Kidney glomerular epithelial cell (primary cell): ENCODE measurements around the gene CSF1R.
A peak's percentile ranks its signal among the peaks of the same experiment; 100 is the strongest.

Source experiments
- DNase-seq: peaks from one replicate; lab custom pipeline; 2025; lab: John Stamatoyannopoulos, UW

CSF1R gene

DNA sequence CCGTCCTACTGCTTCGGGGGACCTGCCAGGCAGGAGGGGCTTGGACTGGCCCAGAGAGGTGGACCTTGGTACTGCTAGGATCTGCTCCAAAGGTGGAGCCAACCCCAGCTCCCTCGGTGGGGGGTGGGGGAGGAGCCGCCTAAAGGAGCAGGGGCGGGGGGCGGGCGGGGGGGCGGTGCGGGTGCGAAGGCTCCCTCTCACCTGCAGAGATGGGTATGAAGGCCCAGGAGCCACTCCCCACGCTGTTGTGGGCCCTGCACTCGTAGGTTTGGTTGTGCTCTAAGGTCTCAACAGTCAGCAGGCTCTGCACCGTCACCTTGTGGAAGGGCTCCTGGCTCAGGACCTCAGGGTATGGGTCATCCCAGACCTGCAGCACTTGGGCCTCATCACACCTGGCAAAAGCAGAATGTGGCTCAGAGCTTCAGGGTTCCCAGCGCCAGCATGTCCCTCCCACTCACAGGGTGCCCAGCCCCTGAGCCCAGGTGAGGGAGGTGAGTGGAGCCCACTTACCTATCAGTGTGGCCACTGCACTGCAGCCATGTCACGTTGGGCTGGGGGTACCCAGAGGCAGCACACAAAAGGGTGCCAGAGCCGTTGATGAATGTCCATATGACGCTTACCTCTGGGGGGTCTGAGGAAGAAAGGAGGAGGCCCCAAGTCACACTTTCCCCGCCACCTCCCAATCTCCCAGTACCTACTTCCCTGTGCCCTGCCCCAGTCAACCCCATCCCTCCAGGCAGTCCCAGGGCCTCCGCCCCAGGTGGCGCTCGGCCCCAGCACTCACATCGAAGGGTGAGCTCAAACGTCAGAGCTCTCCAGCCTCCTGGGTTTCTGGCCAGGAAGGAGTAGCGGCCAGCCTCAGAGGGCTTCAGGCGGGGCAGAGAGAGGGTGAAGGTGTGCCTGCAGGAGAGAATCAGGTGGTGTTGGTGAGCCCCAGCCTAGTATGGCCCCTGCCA, 16.4 kb downstream of the CSF1R start:
- no peak for DNase-seq

DNA sequence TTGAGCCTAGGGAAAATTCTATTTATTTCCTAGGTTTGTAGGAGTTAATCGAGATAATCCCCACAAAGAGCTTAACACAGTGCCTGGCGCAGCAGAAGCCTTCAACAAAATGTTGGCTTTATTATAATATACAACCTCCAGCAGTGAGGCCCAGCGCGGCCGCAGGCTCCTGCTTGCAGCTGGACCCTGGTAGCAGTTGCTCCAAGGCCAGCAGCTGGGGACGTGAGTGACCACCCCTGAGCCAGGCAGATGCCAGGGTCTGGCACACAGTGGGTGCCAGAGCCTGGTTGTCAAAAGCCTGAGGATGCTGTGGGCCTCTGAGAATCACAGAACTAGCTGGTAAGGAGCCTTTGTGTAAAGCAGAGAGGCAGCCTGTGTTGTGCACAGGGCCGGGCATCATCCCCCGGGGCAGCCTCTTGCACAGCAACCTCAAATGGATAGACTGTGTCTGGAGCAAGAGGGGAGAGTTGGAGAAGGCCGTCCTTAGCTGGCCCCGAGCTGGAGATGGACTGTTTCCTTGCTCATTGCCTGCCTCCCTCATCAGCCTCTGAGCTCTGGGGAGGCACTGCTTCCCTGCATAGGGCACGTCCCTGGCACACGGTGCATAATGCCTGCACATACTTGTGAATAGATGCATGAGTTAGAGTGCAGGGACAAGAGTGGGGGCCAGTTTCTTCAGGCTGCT, 17.3 kb downstream of the CSF1R start:
- DNase-seq = no peak

DNA sequence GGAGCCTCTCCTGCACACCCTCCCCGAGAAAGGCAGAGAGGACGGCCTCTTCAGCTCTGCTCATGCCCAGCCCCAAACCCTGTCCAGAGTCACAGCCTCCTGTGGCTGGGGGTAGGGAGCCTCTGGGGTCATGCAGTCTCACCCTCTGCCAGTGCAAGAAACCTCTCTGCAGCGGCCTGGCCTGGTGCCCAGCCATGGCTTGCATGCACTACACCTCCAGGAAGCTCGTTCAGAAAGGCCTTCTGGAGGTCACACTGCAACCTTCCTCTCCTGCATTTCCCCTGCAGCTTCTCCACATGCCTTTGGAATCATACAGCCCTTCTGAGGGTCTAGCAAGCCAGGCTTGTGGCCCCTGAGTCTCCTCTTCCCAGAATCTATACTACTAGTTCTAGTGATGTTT, 17.9 kb downstream of the CSF1R start:
- DNase-seq = no peak

DNA sequence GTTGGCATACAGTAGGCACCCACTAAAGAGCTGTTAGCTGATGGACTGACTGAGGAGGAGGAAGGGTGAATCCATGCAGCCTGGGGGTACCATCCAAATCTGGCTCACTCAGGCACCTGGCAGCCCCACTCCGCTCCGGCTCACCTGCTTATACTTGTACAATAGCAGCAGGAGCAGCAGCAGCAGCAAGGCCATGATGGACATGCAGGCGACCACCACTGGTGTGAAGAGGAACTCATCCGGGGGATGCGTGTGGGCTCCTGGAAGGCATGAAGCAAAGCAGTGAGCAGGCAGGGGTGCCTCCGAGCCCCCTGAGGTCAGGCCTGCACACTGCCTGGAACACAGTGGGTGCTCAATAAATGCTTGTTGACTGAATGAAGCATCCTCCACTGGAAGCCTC, 18.3 kb downstream of the CSF1R start:
- no peak for DNase-seq

DNA sequence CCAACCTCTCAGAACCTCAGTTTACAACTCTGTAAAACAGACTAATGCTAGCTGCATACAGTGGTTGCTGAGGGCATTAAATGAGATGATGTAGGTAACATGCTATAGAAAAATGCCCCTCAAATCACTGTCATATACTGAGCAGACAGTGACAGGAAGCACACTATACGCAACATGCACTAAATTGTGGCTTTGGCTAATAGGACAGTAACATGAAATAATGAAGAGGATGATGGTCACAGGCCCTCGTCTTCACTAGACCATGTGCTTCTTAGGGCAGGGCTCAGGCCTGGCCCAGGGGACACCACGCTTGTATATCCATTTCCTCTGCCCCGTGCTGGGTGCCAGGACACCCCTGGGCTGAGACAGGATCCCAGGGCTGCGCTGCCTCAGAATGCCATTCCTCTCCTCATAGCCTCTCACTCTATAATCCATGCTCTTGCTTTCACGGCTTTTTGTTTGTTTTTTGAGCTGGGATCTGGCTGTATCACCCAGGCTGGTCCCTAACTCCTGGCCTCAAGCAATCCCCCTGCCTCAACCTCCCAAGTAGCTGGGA, 18.9 kb downstream of the CSF1R start:
- DNase-seq = no peak

DNA sequence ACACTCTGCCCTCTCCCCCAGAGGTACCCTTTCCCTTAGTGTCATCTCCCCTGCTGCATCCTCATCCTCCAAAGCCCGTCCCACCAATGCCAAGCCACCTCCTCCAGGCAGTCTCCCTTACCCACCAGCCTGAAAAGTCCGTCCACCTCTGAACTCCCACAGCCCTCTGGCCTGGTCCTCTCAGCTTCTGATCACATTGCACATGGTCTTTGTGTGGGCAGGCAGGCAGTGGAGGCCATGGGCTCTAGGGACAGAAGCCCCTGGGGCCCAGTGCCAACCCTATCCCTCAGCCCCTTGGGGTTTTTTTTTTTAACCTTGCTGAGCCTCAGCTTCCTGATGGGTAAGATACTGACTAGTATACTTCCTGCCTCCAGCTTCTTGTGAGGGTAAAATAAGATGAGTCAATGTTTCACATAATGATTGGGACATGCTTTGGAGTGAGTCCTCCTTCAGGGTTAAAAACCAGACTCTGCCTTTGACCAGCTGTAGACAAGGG, 19.4 kb downstream of the CSF1R start:
- peak; percentile 14 for DNase-seq

DNA sequence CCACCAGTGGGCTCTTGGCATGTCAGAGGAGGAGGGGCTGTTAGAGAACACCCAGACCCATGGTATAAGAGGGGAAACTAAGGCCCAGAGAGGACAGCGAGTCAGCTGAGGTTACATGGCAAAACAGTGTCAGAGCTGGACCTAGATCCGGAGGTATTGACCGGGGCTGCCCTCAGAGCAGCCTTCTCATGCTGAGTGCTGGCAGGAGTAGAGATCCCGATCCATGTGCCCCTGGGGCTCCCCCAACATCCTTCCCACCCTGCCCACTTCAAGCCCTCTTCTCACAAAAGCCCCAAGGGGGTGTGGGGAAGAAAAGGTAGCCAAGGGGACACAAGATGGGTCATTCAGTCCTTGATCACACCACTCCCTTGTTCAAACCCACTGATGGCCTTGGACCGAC, 19.9 kb downstream of the CSF1R start:
- no peak for DNase-seq

DNA sequence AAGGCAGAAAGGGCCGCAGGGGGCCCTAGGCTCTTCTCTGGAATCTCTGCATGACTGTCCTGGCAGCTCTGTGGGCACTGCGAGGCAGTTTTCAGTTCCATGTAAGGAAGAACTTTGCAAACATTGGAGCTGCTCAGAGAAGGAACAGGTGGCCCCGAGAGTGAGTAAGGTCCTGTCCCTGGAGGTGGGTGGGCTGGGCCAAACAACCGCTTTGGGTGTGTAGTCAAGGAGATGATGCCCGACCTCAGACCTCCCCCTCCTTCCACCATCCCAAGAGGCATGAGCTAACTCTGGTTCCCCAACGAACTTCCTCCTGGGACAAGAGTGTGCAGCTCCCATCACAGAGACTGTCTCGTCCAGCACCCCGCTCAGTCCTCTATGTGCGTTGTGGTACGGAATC, 20.5 kb downstream of the CSF1R start:
- DNase-seq = no peak

DNA sequence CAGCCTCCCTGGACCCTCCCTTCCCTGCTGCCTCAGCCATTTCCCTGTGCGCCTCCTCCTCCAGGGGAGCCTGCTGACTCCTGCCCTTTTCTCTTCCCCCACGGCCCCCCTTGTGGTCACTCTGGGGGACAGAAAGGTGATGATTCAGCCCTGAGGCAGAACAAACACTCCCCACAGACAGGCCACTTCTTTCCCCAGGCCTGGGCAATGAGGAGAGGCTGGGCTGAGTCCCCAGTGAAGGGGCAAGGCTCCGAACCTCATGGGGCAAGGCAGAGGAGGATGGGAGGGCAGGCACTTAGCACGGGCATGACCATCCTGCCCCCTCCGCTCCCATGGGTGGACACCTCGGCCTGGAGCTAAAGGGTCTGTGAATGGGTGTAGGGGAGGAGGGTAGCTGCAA, 21.0 kb downstream of the CSF1R start:
- DNase-seq = no peak

DNA sequence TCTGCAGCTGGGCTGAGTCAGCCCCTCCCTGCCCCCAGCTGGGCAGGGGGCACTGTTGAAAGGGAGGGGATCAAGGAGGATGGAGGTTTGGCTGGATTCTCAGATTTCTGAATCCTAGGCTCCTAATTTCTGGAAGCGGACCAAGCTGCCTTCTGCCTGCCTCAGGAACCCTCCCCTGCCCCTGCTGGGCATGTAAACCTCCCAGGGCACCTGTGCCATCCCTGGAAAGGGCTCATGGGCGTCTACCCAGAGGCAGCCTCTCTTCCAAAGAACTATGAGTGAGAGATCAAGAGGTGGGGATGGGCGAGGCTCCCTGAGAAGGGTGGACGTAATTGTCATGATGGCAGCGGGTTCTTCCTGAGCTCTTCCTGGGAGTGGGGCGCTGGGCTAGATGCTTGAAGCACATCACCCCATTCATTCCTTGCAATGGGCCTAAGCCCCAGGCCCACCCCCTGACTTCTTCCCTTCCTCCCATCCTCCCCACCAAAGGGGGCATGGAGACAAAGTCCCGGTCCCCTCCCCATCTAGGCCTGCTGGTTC, 21.6 kb downstream of the CSF1R start:
- DNase-seq = no peak

DNA sequence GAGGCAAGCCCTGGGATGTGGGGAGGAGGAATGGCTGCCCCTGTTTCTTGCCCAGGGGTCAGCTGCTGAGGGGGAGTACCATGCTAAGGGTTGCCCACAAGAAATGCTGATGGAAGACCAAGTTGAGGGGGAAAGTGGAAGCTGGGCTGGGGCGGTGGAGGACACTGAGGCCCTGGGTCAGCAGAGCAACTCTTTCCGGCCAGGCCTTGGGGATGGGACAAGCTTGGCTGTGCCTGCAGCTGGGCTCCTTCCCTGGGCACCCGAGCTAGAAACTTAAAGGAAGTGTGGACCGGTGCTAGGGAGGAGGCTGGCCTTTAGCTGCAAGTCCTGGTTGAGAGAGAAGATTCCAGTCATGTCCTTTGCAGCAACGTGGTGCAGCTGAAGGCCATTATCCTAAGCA, 22.7 kb downstream of the CSF1R start:
- DNase-seq = no peak

DNA sequence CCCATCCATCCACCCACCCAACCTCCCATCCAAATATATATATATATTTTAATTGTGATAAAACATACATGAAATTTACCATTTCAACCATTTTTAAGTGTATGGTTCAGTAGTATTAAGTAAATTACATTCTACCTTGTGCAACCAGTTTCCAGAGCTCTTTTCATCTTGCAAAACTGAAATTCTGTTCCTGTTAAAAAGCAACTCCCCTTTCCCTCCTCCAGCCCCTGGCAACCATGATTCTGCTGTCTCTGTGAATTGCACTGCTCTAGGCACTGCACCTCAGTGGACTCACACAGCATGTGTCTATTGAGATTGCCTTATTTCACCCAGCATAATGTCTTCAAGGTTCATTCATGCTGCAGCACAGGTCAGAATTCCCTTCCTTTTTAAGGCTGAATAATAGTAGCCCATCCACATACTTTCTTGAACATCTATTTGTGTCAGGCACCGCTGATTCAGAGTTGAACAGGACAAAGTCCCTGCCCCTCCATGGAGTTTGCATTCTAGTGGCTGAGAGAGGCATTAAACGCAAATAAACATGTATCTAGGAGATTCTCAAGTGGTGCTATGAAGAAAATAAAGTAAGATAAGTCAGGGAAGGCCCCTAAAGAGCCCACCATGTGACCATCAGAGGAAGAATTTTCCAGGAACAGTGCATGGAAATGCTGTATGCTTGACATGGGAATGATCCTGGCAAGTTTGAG, 24.0 kb downstream of the CSF1R start:
- no peak for DNase-seq

DNA sequence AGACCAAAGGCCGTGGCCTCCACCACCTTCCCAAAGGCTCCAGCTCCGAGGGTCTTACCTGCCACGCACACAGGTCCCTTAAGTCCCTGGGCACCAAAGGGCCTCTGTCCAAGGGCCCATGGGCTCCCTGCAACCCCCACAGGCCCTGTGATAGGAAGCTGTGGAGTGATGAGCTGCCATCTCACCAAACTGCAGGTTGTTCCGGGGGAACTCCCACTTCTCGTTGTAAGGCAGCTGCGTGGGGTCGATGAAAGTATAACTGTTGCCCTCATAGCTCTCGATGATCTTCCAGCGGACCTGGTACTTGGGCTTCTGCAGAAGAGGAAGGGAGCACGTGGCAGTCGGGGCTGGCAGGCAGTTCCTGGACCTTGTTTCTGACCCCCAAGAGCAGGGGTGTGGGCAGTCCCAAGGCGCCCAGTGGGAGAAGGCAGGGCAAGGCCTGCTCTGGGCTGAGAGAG, 24.8 kb downstream of the CSF1R start:
- no peak for DNase-seq

DNA sequence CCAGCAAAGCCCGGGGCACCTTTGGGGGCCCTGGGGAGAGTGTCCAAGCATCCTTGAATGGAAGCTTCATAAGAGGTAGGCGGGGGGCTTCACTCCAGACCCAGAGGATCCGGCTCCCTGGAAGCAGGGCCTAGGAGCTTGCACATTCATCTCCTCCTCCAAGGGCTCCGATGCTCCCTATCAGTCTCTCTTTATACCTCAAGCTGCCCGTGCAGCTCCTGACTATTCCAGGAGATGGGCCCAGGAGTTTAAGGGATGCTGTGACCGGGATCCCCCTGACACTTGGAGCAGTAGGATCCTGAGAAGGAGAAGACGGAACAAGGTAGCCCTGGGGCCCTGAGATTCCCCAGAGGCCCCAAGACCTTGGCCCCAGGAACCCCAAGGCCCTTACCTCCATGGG, 25.9 kb downstream of the CSF1R start:
- DNase-seq = no peak

DNA sequence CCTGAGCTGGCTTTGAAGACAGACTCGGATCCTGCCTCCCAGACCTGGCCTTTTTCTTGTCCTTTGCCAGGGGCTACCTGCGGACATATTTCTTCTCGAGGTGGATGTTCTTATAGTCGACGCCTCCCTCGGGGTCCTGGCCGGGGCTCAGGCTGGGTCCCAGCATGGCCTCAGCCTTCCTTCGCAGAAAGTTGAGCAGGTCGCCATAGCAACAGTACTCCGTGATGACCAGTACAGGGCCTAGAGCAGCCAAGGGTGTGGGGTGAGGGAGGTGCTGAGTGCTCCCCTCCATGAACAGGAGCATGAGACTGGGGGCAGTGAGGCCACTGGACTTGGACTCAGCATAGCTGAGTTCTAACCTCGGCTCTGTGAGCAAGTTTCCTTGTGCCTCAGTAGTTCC, 26.7 kb downstream of the CSF1R start:
- DNase-seq = no peak

DNA sequence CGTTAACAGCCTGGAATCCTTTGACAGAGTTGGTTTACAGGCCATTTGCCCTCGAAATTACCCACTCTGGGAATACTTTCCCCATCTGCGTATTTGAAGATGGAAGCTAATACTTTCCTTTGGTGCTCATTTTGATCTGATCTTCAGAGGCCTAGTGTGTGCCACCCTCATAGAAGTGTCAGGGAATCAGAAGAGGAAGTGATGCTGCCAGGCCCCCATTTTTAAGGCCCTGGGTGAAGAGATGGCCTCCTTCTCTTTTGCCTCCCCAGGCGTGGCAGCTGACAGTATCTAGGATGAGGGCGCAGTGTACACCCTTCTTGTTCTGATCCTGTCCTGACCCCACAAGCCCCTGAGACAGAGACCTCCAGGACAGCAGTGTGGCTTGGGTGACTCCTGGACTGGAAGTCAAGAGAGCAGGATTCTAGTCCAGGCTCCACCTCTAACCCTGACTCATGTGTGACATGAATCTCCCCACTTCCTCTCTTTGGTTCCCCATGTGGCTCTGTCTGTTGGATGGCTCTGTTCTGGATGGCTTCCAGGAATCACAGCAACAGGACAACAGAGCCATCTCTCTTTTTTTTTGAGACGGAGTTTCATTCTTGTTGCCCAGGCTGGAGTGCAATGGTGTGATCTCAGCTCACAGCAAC, 27.8 kb downstream of the CSF1R start:
- DNase-seq = peak; percentile 58

DNA sequence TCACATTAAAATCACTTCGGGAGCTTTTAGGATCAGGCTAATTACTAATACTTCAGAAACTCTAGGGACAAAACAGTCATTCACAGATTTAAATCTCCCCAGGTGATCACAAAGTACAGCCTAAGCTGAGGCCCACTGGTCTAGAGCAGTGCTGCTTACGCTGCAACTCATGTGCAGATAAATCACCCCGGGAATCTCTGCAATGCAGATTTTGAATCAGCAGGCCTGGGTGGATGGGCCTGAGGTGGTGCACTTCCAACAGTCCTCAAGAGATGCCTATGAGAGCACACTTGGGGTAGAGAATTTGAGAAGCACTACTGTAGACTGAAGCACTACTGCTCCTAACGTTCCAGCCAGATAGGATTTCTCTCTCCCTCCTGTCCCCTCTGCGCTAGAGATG, 28.4 kb downstream of the CSF1R start:
- no peak for DNase-seq

DNA sequence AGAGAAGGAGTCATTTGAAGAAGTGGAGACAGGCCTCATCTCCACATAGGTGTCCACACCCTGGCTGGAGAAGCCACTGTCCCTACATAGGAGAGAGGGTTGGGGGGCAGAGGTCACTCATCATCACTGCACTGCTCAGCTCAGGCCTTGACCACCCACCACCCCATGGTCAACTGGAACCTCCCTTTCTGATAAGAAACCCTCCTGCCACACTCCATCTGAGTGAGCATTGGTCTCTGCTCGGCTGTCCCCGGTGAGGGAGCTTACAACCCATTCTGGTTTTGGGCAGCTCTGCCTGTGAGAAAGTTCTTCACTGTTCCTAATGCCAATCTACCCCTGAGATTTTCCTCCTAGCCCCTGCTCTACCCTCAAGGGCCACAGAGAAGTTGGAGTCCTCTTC, 28.8 kb downstream of the CSF1R start:
- no peak for DNase-seq

DNA sequence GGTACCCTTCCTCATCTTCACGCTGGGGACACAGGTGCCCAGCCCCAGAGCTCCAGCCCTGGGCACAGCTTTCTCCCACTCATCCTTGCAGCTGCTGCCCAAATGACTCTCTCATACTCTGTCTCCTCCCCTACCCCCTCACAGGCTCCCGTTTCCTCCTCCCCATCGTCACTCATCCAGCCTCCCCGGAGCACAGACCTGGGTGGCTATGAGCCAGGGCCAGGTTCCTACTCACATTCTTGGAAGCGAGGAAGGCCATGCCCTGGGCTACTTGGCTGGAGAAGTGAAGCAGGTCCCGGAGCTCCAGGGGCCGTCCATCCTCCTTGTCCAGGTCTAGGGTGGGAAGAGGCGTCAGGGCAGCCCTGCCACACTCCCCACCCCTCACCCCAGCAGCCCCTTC, 29.3 kb downstream of the CSF1R start:
- no peak for DNase-seq

DNA sequence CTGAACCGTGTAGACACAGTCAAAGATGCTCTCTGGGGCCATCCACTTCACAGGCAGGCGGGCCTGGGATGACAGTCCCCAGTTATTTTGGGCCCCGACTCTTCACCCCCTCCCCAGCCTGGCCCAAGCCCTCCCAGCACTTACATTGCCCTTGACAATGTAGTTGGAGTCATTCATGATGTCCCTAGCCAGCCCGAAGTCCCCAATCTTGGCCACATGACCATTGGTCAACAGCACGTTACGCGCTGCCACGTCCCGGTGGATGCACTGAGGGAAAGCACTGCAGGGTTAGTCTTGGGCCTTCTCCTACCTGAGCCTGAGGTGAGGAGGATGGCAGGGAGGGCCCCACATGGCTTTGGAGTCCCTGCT, 30.3 kb downstream of the CSF1R start:
- no peak for DNase-seq

DNA sequence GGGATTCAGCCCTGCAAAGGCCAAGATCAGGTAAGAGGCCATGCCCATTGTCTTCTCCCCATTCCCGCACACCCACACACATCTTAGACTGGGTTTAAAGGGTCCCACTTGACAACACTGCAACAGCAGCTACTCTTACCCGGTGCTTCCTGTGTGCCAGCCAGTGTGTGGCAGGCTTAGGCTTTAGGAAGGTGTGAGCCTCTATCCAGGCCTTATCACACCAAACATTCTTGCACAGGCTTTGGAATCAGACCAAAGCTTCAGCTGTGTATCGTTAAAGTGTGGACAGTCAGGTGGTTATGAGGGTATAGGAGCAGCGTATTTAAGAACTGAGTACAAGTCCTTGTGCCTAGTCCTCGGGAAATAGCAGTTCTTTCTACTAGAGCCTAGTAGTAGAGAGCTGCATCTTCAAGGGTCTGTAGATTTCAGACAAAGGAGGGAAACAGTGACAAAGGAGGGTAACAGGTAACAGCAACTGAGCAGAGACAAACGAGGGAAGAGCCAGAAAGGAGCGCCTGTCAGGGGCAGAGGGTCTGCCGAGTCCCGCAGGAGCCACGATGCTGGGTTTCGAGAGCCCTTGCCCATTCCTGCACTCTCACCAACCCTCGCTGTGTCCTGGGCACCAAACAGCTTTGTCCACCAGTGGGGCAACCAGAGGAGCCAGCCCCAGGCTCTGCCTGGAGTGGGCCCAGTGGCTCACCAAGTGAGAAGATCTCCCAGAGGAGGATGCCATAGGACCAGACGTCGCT, 30.9 kb downstream of the CSF1R start:
- no peak for DNase-seq
